A673 (cell line): ENCODE results near the gene RPH3AL. TPM values are rescaled to one million over a fixed set of nuclear protein-coding genes. Genes with fewer than 3 reads are reported as not detected.

ENCODE experiments used
- BruUV-seq: library from RNA; stranded (reverse); fragments of 400-500 nt; replicated peaks from 2 replicates; lab custom pipeline; 2021; lab: Mats Ljungman, UMichigan
- CTCF ChIA-PET: fragments of 300-600 bp; sonication (Branson Sonifier 250); formaldehyde crosslinking; loops from one replicate; lab custom pipeline; 2022; ENCODE audit warnings: antibody characterized with exemption; lab: Charles Lee
- POLR2A ChIA-PET: fragments of 300-600 bp; sonication (Branson Sonifier 250); formaldehyde crosslinking; loops from one replicate; lab custom pipeline; 2022; ENCODE audit warnings: antibody characterized with exemption; ENCODE audit not compliant: low non-redundant PET; lab: Charles Lee
- DNase-seq: peaks from one replicate; pipeline ENCODE4 v3.0.0-alpha.2; 2015; ENCODE audit warnings: low spot score
- H3K27ac ChIP-seq: fragments of 200-600 bp; sonication (generic); 2 replicates; pipeline ENCODE4 v1.5.1; 2016; ENCODE audit warnings: mixed run types, low read depth, mild to moderate bottlenecking, mixed read lengths, antibody characterized with exemption, low read length; ENCODE audit not compliant: poor library complexity, severe bottlenecking
- H3K27me3 ChIP-seq: fragments of 200-600 bp; sonication (generic); replicated peaks from 2 replicates; pipeline ENCODE4 v1.6.1; 2017; ENCODE audit warnings: mixed run types, low read depth, mild to moderate bottlenecking, mixed read lengths, antibody characterized with exemption, low read length; ENCODE audit not compliant: insufficient read depth, poor library complexity
- H3K36me3 ChIP-seq: fragments of 200-600 bp; sonication (generic); 2 replicates; pipeline ENCODE4 v1.6.1; 2016; ENCODE audit warnings: mixed run types, mild to moderate bottlenecking, mixed read lengths, antibody characterized with exemption, low read length; ENCODE audit not compliant: insufficient read depth, poor library complexity, severe bottlenecking
- H3K4me1 ChIP-seq: fragments of 200-600 bp; sonication (generic); 2 replicates; pipeline ENCODE4 v1.6.1; 2017; ENCODE audit warnings: mixed run types, mild to moderate bottlenecking, mixed read lengths, antibody characterized with exemption, low read length; ENCODE audit not compliant: insufficient read depth, poor library complexity, severe bottlenecking
- H3K4me3 ChIP-seq: fragments of 200-600 bp; sonication (generic); 2 replicates; pipeline ENCODE4 v1.5.1; 2016; ENCODE audit warnings: low read depth, mixed run types, mild to moderate bottlenecking, mixed read lengths, low read length; ENCODE audit not compliant: poor library complexity, severe bottlenecking
- H3K9me3 ChIP-seq: fragments of 200-600 bp; sonication (generic); 2 replicates; pipeline ENCODE4 v1.6.1; 2016; ENCODE audit warnings: mixed run types, low read depth, mild to moderate bottlenecking, mixed read lengths, antibody characterized with exemption, low read length; ENCODE audit not compliant: poor library complexity, severe bottlenecking
- EZH2 ChIP-seq: fragments of 200-600 bp; sonication (generic); IDR thresholded peaks from 2 replicates; pipeline ENCODE4 v1.6.1; 2017; ENCODE audit warnings: borderline replicate concordance, low read depth, mild to moderate bottlenecking, mixed read lengths, antibody characterized with exemption, low read length; ENCODE audit not compliant: poor library complexity, severe bottlenecking
- intact Hi-C: fragments of 100-400 bp; cut with micrococcal nuclease; formaldehyde crosslinking; loops from one replicate; pipeline ENCODE4 v1.10.0; 2022; ENCODE audit not compliant: unreplicated experiment
- total RNA-seq: library from RNA; stranded (reverse); gene quantifications from 2 replicates; pipeline ENCODE4 v1.2.3, GENCODE V29; 2021
- TF ChIP-seq, protein P1 (sequence below): fragments of 300-800, 200-600 bp; sonication (generic); conservative IDR thresholded peaks from 2 replicates; pipeline ENCODE4 v1.5.1; 2017; ENCODE audit warnings: low read depth, mild to moderate bottlenecking, antibody characterized with exemption, low read length, moderate library complexity, mixed read lengths

The RPH3AL gene
- total RNA-seq, 1 experiment from 2014 or later: 0.82 TPM

DNA sequence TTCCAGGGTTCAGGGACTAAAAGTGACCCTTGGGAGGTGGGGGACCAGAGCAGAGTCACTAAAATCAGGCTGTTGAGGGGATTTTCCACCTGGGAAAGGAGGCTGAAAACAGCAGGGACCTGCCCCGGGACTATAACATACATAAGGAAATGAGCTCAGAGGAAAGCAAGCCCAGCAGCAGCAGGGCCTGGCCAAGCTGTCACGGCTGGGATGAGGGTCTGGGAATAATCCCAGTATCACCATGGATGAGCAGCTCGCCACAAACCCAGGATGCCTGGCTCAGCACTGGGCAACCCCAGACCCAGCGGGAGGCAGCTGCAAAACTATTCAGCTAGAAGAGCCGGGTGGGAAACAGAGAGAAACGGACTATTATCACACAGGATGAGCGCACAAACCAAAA, 72.4 kb downstream of the RPH3AL start:
- ChIA-PET POLR2A (no interaction called here), CTCF (no interaction called here)
- TF ChIP-seq, protein P1, sequence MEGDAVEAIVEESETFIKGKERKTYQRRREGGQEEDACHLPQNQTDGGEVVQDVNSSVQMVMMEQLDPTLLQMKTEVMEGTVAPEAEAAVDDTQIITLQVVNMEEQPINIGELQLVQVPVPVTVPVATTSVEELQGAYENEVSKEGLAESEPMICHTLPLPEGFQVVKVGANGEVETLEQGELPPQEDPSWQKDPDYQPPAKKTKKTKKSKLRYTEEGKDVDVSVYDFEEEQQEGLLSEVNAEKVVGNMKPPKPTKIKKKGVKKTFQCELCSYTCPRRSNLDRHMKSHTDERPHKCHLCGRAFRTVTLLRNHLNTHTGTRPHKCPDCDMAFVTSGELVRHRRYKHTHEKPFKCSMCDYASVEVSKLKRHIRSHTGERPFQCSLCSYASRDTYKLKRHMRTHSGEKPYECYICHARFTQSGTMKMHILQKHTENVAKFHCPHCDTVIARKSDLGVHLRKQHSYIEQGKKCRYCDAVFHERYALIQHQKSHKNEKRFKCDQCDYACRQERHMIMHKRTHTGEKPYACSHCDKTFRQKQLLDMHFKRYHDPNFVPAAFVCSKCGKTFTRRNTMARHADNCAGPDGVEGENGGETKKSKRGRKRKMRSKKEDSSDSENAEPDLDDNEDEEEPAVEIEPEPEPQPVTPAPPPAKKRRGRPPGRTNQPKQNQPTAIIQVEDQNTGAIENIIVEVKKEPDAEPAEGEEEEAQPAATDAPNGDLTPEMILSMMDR: no peak
- no peak for TF ChIP-seq EZH2
- Histone ChIP-seq H3K4me1 (no peaks in the 10 kb centered on the region), H3K9me3 (no peaks in the 10 kb centered on the region), H3K27me3 (peaks cover 7% of the 10 kb centered on the region), H3K36me3 (no peaks in the 10 kb centered on the region), H3K27ac (no peak overlapping the region), H3K4me3 (no peak overlapping the region)
- no peak for DNase-seq
- intact Hi-C loops: no loop called here
- no TSS peak for BruUV-seq

DNA sequence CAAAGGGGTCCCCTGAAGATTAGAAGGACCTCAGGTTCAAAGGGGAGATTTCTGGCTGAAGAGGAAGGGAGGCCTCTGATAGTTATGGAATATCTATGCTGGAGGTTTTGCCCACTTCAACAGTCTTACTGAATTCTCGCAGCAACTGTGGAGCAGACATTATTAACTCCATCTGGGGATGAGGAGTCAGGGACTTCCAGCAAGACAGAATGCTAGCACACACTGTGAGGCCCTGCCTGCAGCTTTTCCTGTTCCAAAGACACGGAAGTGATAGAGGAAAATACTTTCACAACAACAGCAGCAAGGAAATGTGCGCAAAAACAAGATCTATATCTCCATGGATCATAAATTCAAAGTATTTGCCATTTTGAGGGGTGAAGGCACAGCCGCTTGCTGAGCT, 72.8 kb downstream of the RPH3AL start:
- Histone ChIP-seq H3K27ac (no peak overlapping the region), H3K4me1 (no peaks in the 10 kb centered on the region), H3K36me3 (no peaks in the 10 kb centered on the region), H3K27me3 (peaks cover 7% of the 10 kb centered on the region), H3K9me3 (no peaks in the 10 kb centered on the region), H3K4me3 (no peak overlapping the region)
- intact Hi-C loops: no loop called here
- BruUV-seq: no TSS peak
- TF ChIP-seq EZH2: no peak
- TF ChIP-seq, protein P1: no peak
- ChIA-PET POLR2A (interaction anchor here (0.5 kb wide), 1 partner anchor 1120 kb away, joined by 8 read pairs; no protein-coding TSS in a partner anchor), CTCF (no interaction called here)
- no peak for DNase-seq

DNA sequence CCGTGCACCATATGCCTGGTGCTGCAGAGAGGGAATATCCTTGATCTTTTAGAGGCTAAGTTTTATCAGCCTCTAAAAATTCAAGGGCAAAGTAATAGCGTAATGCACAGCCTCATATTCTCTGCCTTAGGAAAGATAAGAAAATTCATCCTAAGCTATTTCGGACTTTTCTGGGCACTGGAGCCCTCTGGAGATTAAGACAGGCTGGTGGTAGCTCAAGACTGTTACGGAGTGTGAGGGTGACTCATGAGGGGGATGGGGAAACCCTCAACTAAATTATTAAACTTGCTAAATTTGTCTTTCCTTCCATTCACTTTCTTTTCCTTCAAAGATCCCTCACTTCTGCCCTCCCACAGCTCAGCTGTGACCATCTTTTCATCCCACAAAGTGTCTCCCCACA, 73.3 kb downstream of the RPH3AL start:
- Histone ChIP-seq H3K9me3 (no peaks in the 10 kb centered on the region), H3K27ac (no peak overlapping the region), H3K27me3 (peaks cover 7% of the 10 kb centered on the region), H3K4me3 (no peak overlapping the region), H3K36me3 (no peaks in the 10 kb centered on the region), H3K4me1 (no peaks in the 10 kb centered on the region)
- TF ChIP-seq, protein P1: no peak
- no peak for TF ChIP-seq EZH2
- no TSS peak for BruUV-seq
- CTCF ChIA-PET: no interaction called here
- intact Hi-C loops: no loop called here
- POLR2A ChIA-PET: interaction anchor here (0.5 kb wide), 1 partner anchor 1120 kb away, joined by 8 read pairs; no protein-coding TSS in a partner anchor
- no peak for DNase-seq
